ENCODE measurements around the gene CCDC197. TPM values are rescaled to one million over a fixed set of nuclear protein-coding genes. Genes with fewer than 3 reads are reported as not detected.
A peak's percentile ranks its signal among the peaks of the same experiment; 100 is the strongest.

The CCDC197 gene
- total and polyA plus RNA-seq, 8 donors, result not detected

- TF ChIP-seq POLR2A (IDR thresholded peaks at IDR 0.05) (no peak), CTCF (IDR thresholded peaks at IDR 0.05) (no peak), EP300 (IDR thresholded peaks at IDR 0.05) (no peak), POLR2AphosphoS5 (IDR thresholded peaks at IDR 0.05) (no peak)
- intact Hi-C loops (cut with DNase I; ENCODE audit: low total_unique reads), result no loop called here
- Histone ChIP-seq H3K4me3 (no peak overlapping the region), H3K4me1 (peaks cover 0 to 45% (median 21%) of the 10 kb centered on the region in 4 donors), H3K36me3 (peaks cover 83 to 100% (median 100%) of the 10 kb centered on the region in 4 donors), H3K27me3 (no peaks in the 10 kb centered on the region), H3K9me3 (no peaks in the 10 kb centered on the region), H3K27ac (no peak overlapping the region)
- no peak for DNase-seq
- 90 to 100% (median 96%) methylated on average over 1 of the region's 1 CpG for WGBS, 5 donors
Observed at GRCh38 chr14:94054401-94054800, 57.3 kb downstream of the CCDC197 start.

DNA sequence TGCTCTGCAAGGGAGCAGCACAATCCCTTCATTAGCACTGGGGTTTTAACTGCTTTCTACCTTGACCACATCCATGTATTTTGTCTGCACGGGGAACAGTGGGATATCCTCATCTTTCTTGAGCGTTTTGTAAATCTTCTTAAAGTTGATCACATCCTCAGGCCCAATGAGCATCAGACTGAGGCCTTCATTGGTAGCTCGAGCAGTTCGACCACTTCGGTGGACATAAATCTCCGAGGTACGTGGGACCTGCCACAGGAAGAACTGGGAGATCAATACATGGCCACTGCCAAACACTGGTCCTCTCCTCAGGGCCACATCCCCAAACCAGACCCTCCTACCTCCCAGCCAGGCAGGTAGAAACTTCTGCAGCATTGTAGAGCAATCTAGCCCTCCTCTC lies 57.8 kb downstream of the CCDC197 start:
- DNase-seq, result no peak
- Histone ChIP-seq H3K27ac (no peak overlapping the region), H3K27me3 (no peaks in the 10 kb centered on the region), H3K4me1 (peaks cover 0 to 43% (median 26%) of the 10 kb centered on the region in 4 donors), H3K36me3 (peaks cover 82 to 100% (median 100%) of the 10 kb centered on the region in 4 donors), H3K9me3 (no peaks in the 10 kb centered on the region), H3K4me3 (no peak overlapping the region)
- TF ChIP-seq POLR2A (IDR thresholded peaks at IDR 0.05), result no peak
- no peak for TF ChIP-seq POLR2AphosphoS5 (IDR thresholded peaks at IDR 0.05)
- TF ChIP-seq CTCF (IDR thresholded peaks at IDR 0.05), result no peak
- TF ChIP-seq EP300 (IDR thresholded peaks at IDR 0.05), result no peak
- WGBS, 5 donors, result 94 to 97% (median 95%) methylated on average over 7 of the region's 7 CpGs
- intact Hi-C loops (cut with DNase I; ENCODE audit: low total_unique reads), result no loop called here

GRCh38 chr14:94056579-94057308 lies 59.6 kb downstream of the CCDC197 start:
- Histone ChIP-seq H3K27ac (peak overlapping the region in 1 of 5 donors; percentile 33), H3K36me3 (peaks cover 84 to 100% (median 100%) of the 10 kb centered on the region in 4 donors), H3K4me1 (peaks cover 0 to 46% (median 24%) of the 10 kb centered on the region in 4 donors), H3K27me3 (no peaks in the 10 kb centered on the region), H3K9me3 (no peaks in the 10 kb centered on the region), H3K4me3 (no peak overlapping the region)
- intact Hi-C loops (cut with DNase I; ENCODE audit: low total_unique reads), result no loop called here
- DNase-seq, result peak in 1 of 2 donors; percentile 39
- no peak for TF ChIP-seq POLR2A (IDR thresholded peaks at IDR 0.05)
- TF ChIP-seq EP300 (IDR thresholded peaks at IDR 0.05), result no peak
- no peak for TF ChIP-seq CTCF (IDR thresholded peaks at IDR 0.05)
- TF ChIP-seq POLR2AphosphoS5 (IDR thresholded peaks at IDR 0.05), result no peak
- WGBS, 5 donors, result 69 to 80% (median 78%) methylated on average over 6 of the region's 6 CpGs

DNA sequence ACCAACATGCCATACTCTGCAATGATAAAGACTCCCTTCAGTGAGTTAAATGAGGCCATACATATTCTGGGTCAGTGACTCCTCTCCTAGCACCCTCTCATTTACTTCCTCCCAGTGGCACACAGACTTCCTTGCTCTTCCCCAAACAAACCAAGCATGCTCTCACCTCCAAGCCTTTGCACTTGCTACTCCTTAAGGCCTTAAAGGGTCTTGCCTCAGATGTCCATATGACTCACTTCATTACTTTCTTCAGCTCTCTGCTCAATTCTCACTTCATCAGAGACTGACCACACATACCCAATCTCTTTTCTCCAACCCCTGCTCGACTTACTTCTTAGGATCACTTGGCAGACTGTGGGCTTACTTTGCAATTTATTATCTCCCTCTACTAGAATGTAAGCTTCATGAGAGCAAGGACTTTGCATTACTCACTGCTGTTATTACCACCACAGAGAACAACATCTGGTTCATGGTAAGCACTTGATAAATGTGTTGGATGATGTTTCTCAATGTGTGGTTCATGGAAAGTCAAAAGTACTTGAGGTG lies 61.1 kb downstream of the CCDC197 start:
- TF ChIP-seq CTCF (IDR thresholded peaks at IDR 0.05) (no peak), EP300 (IDR thresholded peaks at IDR 0.05) (no peak), POLR2AphosphoS5 (IDR thresholded peaks at IDR 0.05) (no peak), POLR2A (IDR thresholded peaks at IDR 0.05) (no peak)
- intact Hi-C loops (cut with DNase I; ENCODE audit: low total_unique reads), result no loop called here
- 31 to 71% (median 55%) methylated on average over 1 of the region's 1 CpG for WGBS, 5 donors
- Histone ChIP-seq H3K9me3 (no peaks in the 10 kb centered on the region), H3K4me3 (no peak overlapping the region), H3K27me3 (no peaks in the 10 kb centered on the region), H3K27ac (peak overlapping the region in 1 of 5 donors; percentile 14), H3K36me3 (peaks cover 75 to 96% (median 95%) of the 10 kb centered on the region in 4 donors), H3K4me1 (peaks cover 3 to 53% (median 30%) of the 10 kb centered on the region in 4 donors)
- DNase-seq, result no peak

Small RNA genes lying within 50 kb of the gene (small RNA-seq; reads per million reads assigned to genes)
- gene MIR4506, result 0 reads per million in 4 donors

Other genes starting within 250 kb of the CCDC197 start
- 1 to 10 TPM; 1.2 to 9.8 (median 4.8) TPM for gene PRIMA1, start 208.8 kb upstream of the CCDC197 start, total RNA-seq
- 1 to 10 TPM; 3.8 to 9.9 (median 5.0) TPM for gene PRIMA1, start 208.8 kb upstream of the CCDC197 start, polyA plus RNA-seq
- gene FAM181A, start 70.0 kb upstream of the CCDC197 start, total RNA-seq, result not detected
- gene FAM181A, start 70.0 kb upstream of the CCDC197 start, polyA plus RNA-seq, result not detected
- gene ASB2, start 20.7 kb upstream of the CCDC197 start, total RNA-seq, result 100 to 1,000 TPM in 1 of 5 donors, 10 to 100 TPM in 3, 1 to 10 TPM in 1; 9.6 to 199 (median 34.8) TPM
- gene ASB2, start 20.7 kb upstream of the CCDC197 start, polyA plus RNA-seq, result 10 to 100 TPM in 1 of 3 donors, 1 to 10 TPM in 2; 2.0 to 17.1 (median 2.2) TPM
- 1 to 10 TPM in 1 of 5 donors, under 1 TPM in 2, not detected in 2; 0.45 to 4.1 (median 0.92) TPM for gene OTUB2, start 29.0 kb downstream of the CCDC197 start, total RNA-seq
- under 1 TPM; 0.46 to 0.75 (median 0.50) TPM for gene OTUB2, start 29.0 kb downstream of the CCDC197 start, polyA plus RNA-seq
- 100 to 1,000 TPM in 2 of 5 donors, 10 to 100 TPM in 3; 39.1 to 236 (median 84.4) TPM for gene DDX24, start 83.9 kb downstream of the CCDC197 start, total RNA-seq
- 10 to 100 TPM; 47.4 to 73.8 (median 61.2) TPM for gene DDX24, start 83.9 kb downstream of the CCDC197 start, polyA plus RNA-seq
- gene IFI27L1, start 84.0 kb downstream of the CCDC197 start, total RNA-seq, result 10 to 100 TPM in 2 of 5 donors, 1 to 10 TPM in 2, not detected in 1; 1.6 to 17.1 (median 9.3) TPM
- gene IFI27L1, start 84.0 kb downstream of the CCDC197 start, polyA plus RNA-seq, result 10 to 100 TPM in 2 of 3 donors, 1 to 10 TPM in 1; 9.9 to 33.7 (median 23.5) TPM
- gene IFI27, start 113.4 kb downstream of the CCDC197 start, total RNA-seq, result 100 to 1,000 TPM in 3 of 5 donors, 10 to 100 TPM in 2; 12.9 to 276 (median 118) TPM
- gene IFI27, start 113.4 kb downstream of the CCDC197 start, polyA plus RNA-seq, result 1,000 to 10,000 TPM in 1 of 3 donors, 100 to 1,000 TPM in 2; 292 to 1,115 (median 874) TPM
- 10 to 100 TPM in 3 of 5 donors, 1 to 10 TPM in 2; 4.9 to 61.7 (median 24.8) TPM for gene IFI27L2, start 132.3 kb downstream of the CCDC197 start, total RNA-seq
- gene IFI27L2, start 132.3 kb downstream of the CCDC197 start, polyA plus RNA-seq, result 100 to 1,000 TPM in 2 of 3 donors, 10 to 100 TPM in 1; 87.8 to 133 (median 103) TPM
- 10 to 100 TPM in 1 of 5 donors, 1 to 10 TPM in 1, under 1 TPM in 2, not detected in 1; under 0.01 to 11.7 (median 0.77) TPM for gene PPP4R4, start 177.0 kb downstream of the CCDC197 start, total RNA-seq
- 1 to 10 TPM in 1 of 3 donors, under 1 TPM in 2; 0.28 to 1.1 (median 0.50) TPM for gene PPP4R4, start 177.0 kb downstream of the CCDC197 start, polyA plus RNA-seq

Measured in stomach (tissue), 9 donors.